NT2/D1 (cell line): ENCODE data around the gene F11.
"Not testable (repeated sequence)": the region's sequence is repeated elsewhere in the genome, so short reads cannot be mapped to it uniquely, and the experiment has no call there.

Experiments used
- DNase-seq: peaks from one replicate; pipeline ENCODE4 v3.0.0-alpha.2; 2011; ENCODE audit warnings: low read depth, low spot score
- H3K27me3 ChIP-seq: 2 replicates; pipeline ENCODE4 v1.6.0; 2011; ENCODE audit warnings: mild to moderate bottlenecking; ENCODE audit not compliant: insufficient read length, insufficient read depth
- H3K36me3 ChIP-seq: 2 replicates; pipeline ENCODE4 v1.6.1; 2011; ENCODE audit warnings: mild to moderate bottlenecking, low read length, mixed read lengths; ENCODE audit not compliant: insufficient read depth, insufficient read length
- H3K4me1 ChIP-seq: 2 replicates; pipeline ENCODE4 v1.5.1; 2011; ENCODE audit not compliant: insufficient read depth, insufficient read length
- H3K4me3 ChIP-seq: 2 replicates; pipeline ENCODE4 v1.5.1; 2011; ENCODE audit warnings: low read depth; ENCODE audit not compliant: insufficient read length
- H3K9ac ChIP-seq: 2 replicates; pipeline ENCODE4 v1.6.0; 2011; ENCODE audit warnings: low read depth; ENCODE audit not compliant: insufficient read length
- H3K9me3 ChIP-seq: 2 replicates; pipeline ENCODE4 v1.5.1; 2011; ENCODE audit warnings: mild to moderate bottlenecking, low read length; ENCODE audit not compliant: insufficient read depth
- SUZ12 ChIP-seq: IDR thresholded peaks from 2 replicates; pipeline ENCODE4 v1.6.1; 2011; ENCODE audit not compliant: insufficient read length, insufficient read depth; ENCODE audit errors: extremely low read depth
- YY1 ChIP-seq: IDR thresholded peaks from 2 replicates; pipeline ENCODE4 v1.6.1; 2011; ENCODE audit not compliant: insufficient read length, insufficient read depth
- ZNF274 ChIP-seq: IDR thresholded peaks from 2 replicates; pipeline ENCODE4 v1.6.1; 2011; ENCODE audit warnings: mild to moderate bottlenecking, low read depth, low read length

F11 gene

GRCh38 chr4:186227744-186228513, 38.1 kb upstream of the F11 start:
- Histone ChIP-seq H3K27me3 (no peaks in the 10 kb centered on the region), H3K36me3 (no peaks in the 10 kb centered on the region), H3K9ac (no peak overlapping the region), H3K9me3 (peaks cover 19% of the 10 kb centered on the region; the same call in 1 of the 2 replicates), H3K4me3 (no peak overlapping the region), H3K4me1 (no peaks in the 10 kb centered on the region)
- TF ChIP-seq ZNF274, result no peak
- TF ChIP-seq YY1, result no peak
- TF ChIP-seq SUZ12, result no peak
- DNase-seq, result no peak

DNA sequence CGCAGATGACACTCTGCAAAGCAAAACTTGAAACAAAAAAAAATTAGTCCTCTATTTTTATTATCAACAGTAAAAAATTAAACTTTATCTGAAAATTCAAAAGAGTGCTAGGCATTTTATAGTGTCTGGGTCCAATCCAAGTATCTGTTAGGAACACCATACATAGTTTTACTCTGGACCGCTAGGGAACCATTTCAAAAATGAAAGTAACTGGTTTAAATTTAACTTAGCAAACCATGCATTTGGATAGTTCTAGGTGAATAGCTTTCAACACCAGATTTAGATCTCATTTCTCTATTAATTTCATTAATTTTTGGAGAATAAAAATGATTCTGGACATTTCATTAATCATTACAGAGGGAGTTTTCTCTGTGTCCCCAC, 37.5 kb upstream of the F11 start:
- Histone ChIP-seq H3K4me3 (no peak overlapping the region), H3K4me1 (no peaks in the 10 kb centered on the region), H3K9ac (no peak overlapping the region), H3K36me3 (no peaks in the 10 kb centered on the region), H3K27me3 (no peaks in the 10 kb centered on the region), H3K9me3 (peaks cover 19% of the 10 kb centered on the region; the same call in 1 of the 2 replicates)
- TF ChIP-seq YY1 (no peak), SUZ12 (no peak), ZNF274 (no peak)
- DNase-seq, result no peak

- H3K27me3 ChIP-seq, result no peaks in the 10 kb centered on the region
Measured at GRCh38 chr4:186234367-186234766, 31.6 kb upstream of the F11 start.

DNA sequence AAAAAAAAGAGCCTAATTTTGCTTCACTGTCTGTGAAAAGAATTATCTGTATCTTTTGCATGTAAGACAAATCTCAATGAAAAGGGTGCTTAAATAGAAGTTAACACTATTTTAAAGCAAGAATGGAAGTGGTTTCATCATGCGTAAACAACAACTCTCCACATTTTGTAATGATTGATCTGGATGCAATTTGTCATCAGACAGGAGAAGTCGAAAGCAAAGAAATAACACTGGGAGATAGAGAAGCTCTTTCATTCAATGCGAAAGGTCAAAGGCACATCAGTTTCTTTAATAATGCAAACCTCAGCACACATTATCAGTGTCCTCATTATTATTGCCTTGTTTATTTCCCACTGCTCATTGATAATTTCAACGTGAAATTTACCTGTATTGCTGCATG, 29.9 kb upstream of the F11 start:
- no peak for DNase-seq
- no peaks in the 10 kb centered on the region for H3K36me3 ChIP-seq
- no peaks in the 10 kb centered on the region for H3K9me3 ChIP-seq
- no peak for TF ChIP-seq YY1
- no peak for TF ChIP-seq ZNF274
- no peak for TF ChIP-seq SUZ12
- no peak overlapping the region for H3K4me3 ChIP-seq
- no peak overlapping the region for H3K9ac ChIP-seq
- no peaks in the 10 kb centered on the region for H3K4me1 ChIP-seq
- no peaks in the 10 kb centered on the region for H3K27me3 ChIP-seq

More at GRCh38 chr4:186234367-186234766, 31.6 kb upstream of the F11 start:
- H3K4me1 ChIP-seq, result no peaks in the 10 kb centered on the region
- H3K36me3 ChIP-seq, result no peaks in the 10 kb centered on the region
- TF ChIP-seq ZNF274 (no peak), SUZ12 (no peak)
- H3K4me3 ChIP-seq, result no peak overlapping the region
- H3K9ac ChIP-seq, result no peak overlapping the region
- H3K9me3 ChIP-seq, result no peaks in the 10 kb centered on the region
- no peak for DNase-seq

GRCh38 chr4:186240452-186240847, 25.5 kb upstream of the F11 start:
- TF ChIP-seq YY1 (no peak), ZNF274 (no peak), SUZ12 (no peak)
- Histone ChIP-seq H3K4me3 (no peak overlapping the region), H3K9ac (no peak overlapping the region), H3K36me3 (no peaks in the 10 kb centered on the region), H3K9me3 (no peaks in the 10 kb centered on the region; the same call in 1 of the 2 replicates), H3K27me3 (no peaks in the 10 kb centered on the region), H3K4me1 (no peaks in the 10 kb centered on the region)
- no peak for DNase-seq

GRCh38 chr4:186240848-186241491, 25.0 kb upstream of the F11 start:
- Histone ChIP-seq H3K36me3 (no peaks in the 10 kb centered on the region), H3K4me3 (no peak overlapping the region), H3K27me3 (no peaks in the 10 kb centered on the region), H3K4me1 (no peaks in the 10 kb centered on the region), H3K9ac (no peak overlapping the region), H3K9me3 (no peaks in the 10 kb centered on the region; the same call in 1 of the 2 replicates)
- no peak for TF ChIP-seq YY1
- TF ChIP-seq ZNF274, result no peak
- TF ChIP-seq SUZ12, result no peak
- DNase-seq, result no peak

GRCh38 chr4:186241616-186242015, 24.4 kb upstream of the F11 start:
- DNase-seq, result no peak
- no peak overlapping the region for H3K4me3 ChIP-seq
- TF ChIP-seq SUZ12 (no peak), ZNF274 (no peak), YY1 (no peak)
- H3K27me3 ChIP-seq, result no peaks in the 10 kb centered on the region
- H3K4me1 ChIP-seq, result no peaks in the 10 kb centered on the region
- H3K36me3 ChIP-seq, result no peaks in the 10 kb centered on the region
- H3K9me3 ChIP-seq, result peaks cover 1% of the 10 kb centered on the region; the same call in 1 of the 2 replicates
- H3K9ac ChIP-seq, result no peak overlapping the region

- H3K4me3 ChIP-seq, H3K9ac ChIP-seq, H3K9me3 ChIP-seq: not testable (repeated sequence)
Measured at GRCh38 chr4:186242031-186242430, 24.0 kb upstream of the F11 start.

More at GRCh38 chr4:186242031-186242430, 24.0 kb upstream of the F11 start:
- not testable (repeated sequence) for H3K27me3 ChIP-seq, H3K4me1 ChIP-seq, DNase-seq, H3K36me3 ChIP-seq
